Thoracic aorta (tissue), 2 donors: ENCODE results near the gene VDAC1. TPM values are rescaled to one million over a fixed set of nuclear protein-coding genes. Genes with fewer than 3 reads are reported as not detected.

Experiments used
- ATAC-seq: fragments of 150-250 bp; one replicate; pipeline ENCODE4 v1.8.0; 2017; ENCODE audit warnings: low read depth; ENCODE audit not compliant: insufficient number of reproducible peaks, low FRiP score
- DNase-seq: peaks from one replicate; pipeline ENCODE4 v3.0.0-alpha.2; 2020; ENCODE audit warnings: low spot score
- H3K27ac ChIP-seq, 2 donors: fragments of 200-600 bp; sonication (generic); 1 replicate in 1 of 2; 2 replicates in 1 of 2; pipeline ENCODE4 v1.5.1; 2016; ENCODE audit warnings: mild to moderate bottlenecking in 2 of 2, moderate library complexity in 2 of 2
- H3K27me3 ChIP-seq: fragments of 200-600 bp; sonication (generic); replicated peaks from 2 replicates; pipeline ENCODE4 v1.6.0; 2016; ENCODE audit warnings: mild to moderate bottlenecking; ENCODE audit not compliant: insufficient read depth
- H3K36me3 ChIP-seq: fragments of 200-600 bp; sonication (generic); one replicate; pipeline ENCODE4 v1.5.1; 2016
- H3K4me1 ChIP-seq, 2 donors: fragments of 200-600 bp; sonication (generic); 1 replicate in 1 of 2; 2 replicates in 1 of 2; pipeline versions ENCODE4 v1.5.1 to v1.6.0; 2016; ENCODE audit warnings: low read depth in 2 of 2, mild to moderate bottlenecking in 1 of 2; ENCODE audit not compliant: control insufficient read depth in 1 of 2
- H3K4me3 ChIP-seq: fragments of 200-600 bp; sonication (generic); 2 replicates; pipeline ENCODE4 v1.5.1; 2016; ENCODE audit warnings: mild to moderate bottlenecking
- H3K9me3 ChIP-seq: fragments of 200-600 bp; sonication (generic); 2 replicates; pipeline ENCODE4 v1.5.1; 2016
- total RNA-seq, 2 donors: library from RNA; depleted of rRNA; stranded (reverse); fragments of >200 nt; gene quantifications; one replicate each; pipeline versions ENCODE4 v1.1.0 to v1.2.3, GENCODE V29; 2016
- TF ChIP-seq, protein P1 (sequence below): fragments of 200-600 bp; sonication (generic); IDR thresholded peaks from one replicate; pipeline ENCODE4 v1.5.1; 2019; ENCODE audit warnings: antibody characterized with exemption

Gene VDAC1
- total RNA-seq, 2 donors from 2014 or later = 77.0 to 112 TPM

DNA sequence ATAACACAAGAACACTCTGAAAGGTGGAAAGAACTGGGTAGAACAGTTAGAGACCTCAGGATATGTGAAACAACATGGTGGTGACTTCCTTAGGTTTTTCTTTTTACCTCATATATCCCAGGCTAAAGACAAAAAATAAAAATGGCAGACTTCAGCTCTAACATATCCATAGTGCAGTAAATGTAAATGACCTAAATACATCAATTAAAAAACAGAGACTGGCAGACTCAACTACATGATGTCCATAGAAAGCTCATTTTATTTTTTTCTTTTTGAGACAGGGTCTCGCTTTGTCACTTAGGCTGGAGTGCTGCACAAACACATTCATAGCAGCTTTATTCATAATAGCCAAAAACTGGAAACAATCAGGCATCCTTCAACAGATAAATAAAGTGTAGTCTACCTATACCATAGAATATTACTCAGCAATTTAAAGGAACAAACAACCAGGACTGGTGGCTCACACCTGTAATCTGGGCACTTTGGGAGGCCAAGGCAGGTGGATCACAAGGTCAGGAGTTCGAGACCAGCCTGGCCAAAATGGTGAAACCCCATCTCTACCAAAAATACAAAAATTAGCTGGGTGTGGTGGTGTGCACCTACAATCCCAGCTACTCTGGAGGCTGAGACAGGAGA is 41.2 kb downstream of the VDAC1 start:
- Histone ChIP-seq H3K36me3 (no peaks in the 10 kb centered on the region), H3K4me3 (no peak overlapping the region), H3K27ac (peak overlapping the region; percentile 41 to 42), H3K4me1 (peaks cover 10 to 32% of the 10 kb centered on the region in 2 donors), H3K27me3 (no peaks in the 10 kb centered on the region), H3K9me3 (no peaks in the 10 kb centered on the region)
- TF ChIP-seq, protein P1, sequence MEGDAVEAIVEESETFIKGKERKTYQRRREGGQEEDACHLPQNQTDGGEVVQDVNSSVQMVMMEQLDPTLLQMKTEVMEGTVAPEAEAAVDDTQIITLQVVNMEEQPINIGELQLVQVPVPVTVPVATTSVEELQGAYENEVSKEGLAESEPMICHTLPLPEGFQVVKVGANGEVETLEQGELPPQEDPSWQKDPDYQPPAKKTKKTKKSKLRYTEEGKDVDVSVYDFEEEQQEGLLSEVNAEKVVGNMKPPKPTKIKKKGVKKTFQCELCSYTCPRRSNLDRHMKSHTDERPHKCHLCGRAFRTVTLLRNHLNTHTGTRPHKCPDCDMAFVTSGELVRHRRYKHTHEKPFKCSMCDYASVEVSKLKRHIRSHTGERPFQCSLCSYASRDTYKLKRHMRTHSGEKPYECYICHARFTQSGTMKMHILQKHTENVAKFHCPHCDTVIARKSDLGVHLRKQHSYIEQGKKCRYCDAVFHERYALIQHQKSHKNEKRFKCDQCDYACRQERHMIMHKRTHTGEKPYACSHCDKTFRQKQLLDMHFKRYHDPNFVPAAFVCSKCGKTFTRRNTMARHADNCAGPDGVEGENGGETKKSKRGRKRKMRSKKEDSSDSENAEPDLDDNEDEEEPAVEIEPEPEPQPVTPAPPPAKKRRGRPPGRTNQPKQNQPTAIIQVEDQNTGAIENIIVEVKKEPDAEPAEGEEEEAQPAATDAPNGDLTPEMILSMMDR = no peak
- DNase-seq (no peak), ATAC-seq (no peak)

DNA sequence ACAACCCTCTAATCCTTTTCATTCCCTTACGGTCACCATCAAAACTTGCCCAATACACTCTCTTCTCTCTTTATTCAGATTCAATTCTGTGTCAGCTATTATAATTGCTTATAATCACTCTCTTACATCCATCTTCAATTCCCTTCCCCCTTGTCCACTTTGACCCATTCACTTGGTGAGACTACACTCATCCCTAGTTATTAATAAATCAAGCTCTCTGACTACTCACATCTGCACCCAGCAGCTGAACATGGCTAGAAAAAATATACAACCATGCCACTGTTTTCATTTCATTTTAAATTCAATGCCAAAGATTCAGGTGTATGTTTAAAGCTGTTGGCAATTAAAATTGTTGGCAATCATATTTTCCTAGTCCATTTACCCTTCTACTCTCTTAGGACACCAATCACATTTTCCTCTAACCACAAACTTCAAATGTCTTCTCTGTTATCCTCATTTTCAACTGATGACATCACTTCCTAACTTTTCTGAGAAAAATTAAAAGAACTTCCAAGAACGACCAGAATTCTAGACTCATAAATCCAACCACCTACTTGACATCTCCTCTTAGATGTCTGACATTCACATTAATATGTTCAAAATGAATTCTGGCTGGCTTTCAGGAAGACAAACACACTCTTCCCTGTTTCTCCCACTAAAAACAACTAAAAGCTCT is 41.8 kb downstream of the VDAC1 start:
- Histone ChIP-seq H3K27me3 (no peaks in the 10 kb centered on the region), H3K4me3 (no peak overlapping the region), H3K27ac (peak overlapping the region; percentile 41 to 42), H3K9me3 (no peaks in the 10 kb centered on the region), H3K4me1 (peaks cover 10 to 32% of the 10 kb centered on the region in 2 donors), H3K36me3 (no peaks in the 10 kb centered on the region)
- DNase-seq (no peak), ATAC-seq (no peak)
- TF ChIP-seq, protein P1 = no peak

DNA sequence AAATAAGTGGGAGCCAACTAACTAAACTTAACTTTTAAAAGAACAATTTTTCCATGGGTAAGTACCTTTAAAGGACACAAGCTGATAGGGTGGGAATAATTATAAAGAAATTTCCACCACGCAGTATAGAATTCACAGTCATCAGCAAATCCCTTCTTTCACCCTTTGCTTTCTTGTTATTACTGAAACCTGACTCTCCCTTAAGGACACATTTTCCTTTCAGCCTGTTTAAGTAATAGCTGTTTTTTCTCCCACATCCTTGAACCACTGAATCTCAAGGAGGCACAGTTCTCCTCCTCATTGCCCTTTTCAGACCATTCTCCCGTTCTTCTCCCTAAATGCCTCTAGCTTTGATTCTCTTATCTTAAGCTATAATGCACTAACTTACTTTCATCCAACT is 42.6 kb downstream of the VDAC1 start:
- no peak for ATAC-seq
- Histone ChIP-seq H3K27ac (peak overlapping the region in 1 of 2 donors; percentile 41), H3K9me3 (no peaks in the 10 kb centered on the region), H3K4me1 (peaks cover 8 to 26% of the 10 kb centered on the region in 2 donors), H3K36me3 (no peaks in the 10 kb centered on the region), H3K27me3 (no peaks in the 10 kb centered on the region), H3K4me3 (no peak overlapping the region)
- TF ChIP-seq, protein P1 = no peak
- no peak for DNase-seq

DNA sequence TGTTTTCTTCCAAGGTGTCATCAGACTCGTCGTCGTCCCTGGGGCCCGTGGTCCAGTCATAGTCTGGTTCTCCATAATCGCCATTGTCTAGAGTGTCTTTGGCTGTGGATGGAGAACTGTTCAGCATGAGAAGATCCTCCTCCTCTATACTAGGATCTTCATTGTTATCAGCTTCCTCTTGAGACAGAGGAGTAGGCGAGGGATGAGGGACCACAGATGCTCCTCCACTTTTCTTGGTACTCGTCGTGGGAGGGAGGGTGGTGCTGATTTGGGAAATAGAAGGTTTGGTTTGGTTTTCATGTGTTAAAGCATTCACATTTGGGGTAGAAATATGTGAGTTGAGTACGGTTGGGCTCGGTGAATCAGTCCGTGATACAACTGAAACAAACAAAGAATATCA is 45.1 kb downstream of the VDAC1 start:
- Histone ChIP-seq H3K4me1 (peaks cover 4 to 21% of the 10 kb centered on the region in 2 donors), H3K27ac (no peak overlapping the region), H3K36me3 (peaks cover 6% of the 10 kb centered on the region), H3K4me3 (no peak overlapping the region), H3K27me3 (no peaks in the 10 kb centered on the region), H3K9me3 (no peaks in the 10 kb centered on the region)
- ATAC-seq (no peak), DNase-seq (no peak)
- TF ChIP-seq, protein P1 = no peak

DNA sequence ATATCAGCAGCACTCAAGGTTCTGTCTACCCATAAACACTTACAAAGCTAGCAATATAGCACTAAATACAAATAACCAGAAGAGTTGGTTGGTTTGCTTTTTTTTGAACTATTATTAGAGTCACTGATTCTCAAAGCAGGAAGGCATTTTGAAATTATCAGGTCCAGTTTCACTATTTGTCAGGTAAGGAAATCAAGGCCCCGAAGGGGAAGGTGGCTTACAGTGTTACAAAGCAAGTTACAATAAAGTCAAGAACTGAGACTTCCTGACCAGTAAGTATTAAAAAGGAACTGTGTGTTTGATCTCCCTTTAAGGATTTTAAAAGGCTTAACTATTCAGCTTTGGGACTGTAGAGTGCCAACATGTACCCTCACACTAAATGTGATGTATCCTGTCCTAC is 47.2 kb downstream of the VDAC1 start:
- TF ChIP-seq, protein P1 = no peak
- peaks cover 7% of the 10 kb centered on the region for H3K36me3 ChIP-seq
- ATAC-seq = no peak
- H3K4me3 ChIP-seq = no peak overlapping the region
- H3K9me3 ChIP-seq = no peaks in the 10 kb centered on the region
- DNase-seq = no peak
- H3K4me1 ChIP-seq = peaks cover 7 to 22% of the 10 kb centered on the region in 2 donors
- H3K27me3 ChIP-seq = no peaks in the 10 kb centered on the region
- H3K27ac ChIP-seq = no peak overlapping the region
